DMS114 treated with DMSO at 0.1 percent for 48 hours (cell line): ENCODE measurements around the gene CELSR3.

Source experiments
- DNase-seq: peaks from one replicate; lab custom pipeline; 2025; ENCODE audit not compliant: unreplicated experiment; lab: John Stamatoyannopoulos, UW

CELSR3 gene

DNA sequence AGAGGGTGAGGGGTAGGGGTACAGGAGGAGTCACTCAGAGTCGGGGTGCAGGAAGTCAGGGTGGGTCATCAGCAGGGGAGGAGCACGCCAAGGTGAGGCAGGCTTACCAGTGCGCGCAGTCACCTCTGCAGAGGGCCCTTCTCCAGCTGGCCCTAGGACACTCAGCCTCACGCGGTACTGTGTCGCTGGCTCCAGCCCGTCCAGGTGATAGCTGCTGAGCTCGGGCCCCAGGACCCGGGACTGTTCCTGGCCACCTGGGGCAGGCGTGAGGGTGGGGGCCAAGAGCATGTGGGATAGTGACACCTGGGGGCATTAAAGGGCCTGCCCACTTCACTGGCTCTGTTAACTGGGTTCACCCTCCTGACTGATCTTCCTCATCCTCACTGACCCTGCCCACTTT is 75.0 kb downstream of the CELSR3 start:
- DNase-seq: no peak
